Hepatocyte (in vitro differentiated cells): ENCODE measurements around the gene CARMIL1.

Source experiments
- CTCF ChIP-seq: fragments of 200-600 bp; sonication (generic); IDR thresholded peaks from 2 replicates; pipeline ENCODE4 v1.5.1; 2016; ENCODE audit warnings: antibody characterized with exemption, mild to moderate bottlenecking; ENCODE audit not compliant: poor library complexity
- EZH2 ChIP-seq: fragments of 200-600 bp; sonication (generic); IDR thresholded peaks from 2 replicates; pipeline ENCODE4 v1.6.1; 2016; ENCODE audit warnings: antibody characterized with exemption, mild to moderate bottlenecking, borderline replicate concordance
- EZH2phosphoT487 ChIP-seq: fragments of 200-600 bp; sonication (generic); IDR thresholded peaks from one replicate; pipeline ENCODE4 v1.6.1; 2018; ENCODE audit warnings: antibody characterized with exemption, mild to moderate bottlenecking, low read depth, moderate library complexity; ENCODE audit not compliant: unreplicated experiment, severe bottlenecking

DNA sequence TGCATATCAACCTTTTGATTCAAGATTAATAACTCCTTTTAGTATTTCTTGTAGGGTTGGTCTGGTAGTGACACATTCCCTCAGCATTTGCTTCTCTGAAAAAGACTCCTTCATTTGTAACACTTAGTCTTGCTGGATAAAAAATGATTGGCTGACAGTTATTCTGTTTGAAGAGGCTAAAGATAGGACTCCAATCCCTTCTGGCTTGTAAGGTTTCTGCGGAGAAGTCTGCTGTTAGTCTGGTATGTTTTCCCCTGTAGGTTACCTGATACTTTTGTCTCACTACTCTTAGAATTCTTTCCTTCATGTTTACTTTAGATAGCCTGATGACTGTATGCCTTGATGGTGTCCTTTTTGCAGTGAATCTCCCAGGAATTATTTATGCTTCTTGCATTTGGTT is 96.0 kb downstream of the CARMIL1 start:
- no peak for TF ChIP-seq CTCF
- no peak for TF ChIP-seq EZH2phosphoT487
- no peak for TF ChIP-seq EZH2
